H9 (cell line): ENCODE data around the gene CCR5. TPM values are rescaled to one million over a fixed set of nuclear protein-coding genes. Genes with fewer than 3 reads are reported as not detected.
A peak's percentile ranks its signal among the peaks of the same experiment; 100 is the strongest.

Experiments
- DNase-seq: peaks from one replicate; pipeline ENCODE4 v3.0.0-alpha.2; 2017
- H2AFZ ChIP-seq: one replicate; pipeline ENCODE4 v1.6.1; 2013; ENCODE audit warnings: mild to moderate bottlenecking, low read length, control low read depth, moderate library complexity
- H2AK5ac ChIP-seq: 2 replicates; pipeline ENCODE4 v1.6.1; 2013; ENCODE audit warnings: low read length, control low read depth, mixed read lengths; ENCODE audit not compliant: insufficient read length
- H2BK120ac ChIP-seq: one replicate; pipeline ENCODE4 v1.6.1; 2013; ENCODE audit warnings: low read depth, mild to moderate bottlenecking, low read length, control low read depth, inconsistent platforms; ENCODE audit not compliant: poor library complexity, severe bottlenecking
- H2BK12ac ChIP-seq: 2 replicates; pipeline ENCODE4 v1.6.1; 2013; ENCODE audit warnings: low read length, control low read depth, mixed read lengths, low read depth; ENCODE audit not compliant: insufficient read length
- H2BK15ac ChIP-seq: 2 replicates; pipeline ENCODE4 v1.6.1; 2013; ENCODE audit warnings: low read depth, low read length, control low read depth
- H2BK20ac ChIP-seq: one replicate; pipeline ENCODE4 v1.6.1; 2013; ENCODE audit warnings: low read depth, mild to moderate bottlenecking, low read length, control low read depth, inconsistent platforms; ENCODE audit not compliant: poor library complexity, severe bottlenecking
- H2BK5ac ChIP-seq: 2 replicates; pipeline ENCODE4 v1.6.1; 2013; ENCODE audit warnings: low read length, control low read depth, mixed read lengths; ENCODE audit not compliant: insufficient read length
- H3K14ac ChIP-seq: 2 replicates; pipeline ENCODE4 v1.6.1; 2013; ENCODE audit warnings: low read length, control low read depth; ENCODE audit not compliant: insufficient read depth
- H3K18ac ChIP-seq: 2 replicates; pipeline ENCODE4 v1.6.1; 2013; ENCODE audit warnings: low read depth, mild to moderate bottlenecking, mixed read lengths, low read length, control low read depth; ENCODE audit not compliant: insufficient read length
- H3K23ac ChIP-seq: 2 replicates; pipeline ENCODE4 v1.6.1; 2013; ENCODE audit warnings: low read length, control low read depth, mixed read lengths, low read depth; ENCODE audit not compliant: insufficient read length
- H3K23me2 ChIP-seq: 2 replicates; pipeline ENCODE4 v1.6.1; 2013; ENCODE audit warnings: low read depth, mild to moderate bottlenecking, mixed read lengths, low read length, control low read depth; ENCODE audit not compliant: insufficient read length, poor library complexity, severe bottlenecking
- H3K27ac ChIP-seq: 2 replicates; pipeline ENCODE4 v1.5.1; 2013; ENCODE audit warnings: low read length, control low read depth, mixed read lengths, low read depth; ENCODE audit not compliant: insufficient read length
- H3K27me3 ChIP-seq: 2 replicates; pipeline ENCODE4 v1.6.1; 2013; ENCODE audit warnings: low read length, control low read depth, inconsistent platforms; ENCODE audit not compliant: insufficient read depth
- H3K4ac ChIP-seq: 2 replicates; pipeline ENCODE4 v1.6.1; 2013; ENCODE audit warnings: low read depth, mild to moderate bottlenecking, control low read depth, inconsistent platforms, low read length, moderate library complexity
- H3K4me1 ChIP-seq: 2 replicates; pipeline ENCODE4 v1.6.1; 2013; ENCODE audit warnings: low read length, control low read depth, inconsistent platforms; ENCODE audit not compliant: insufficient read depth
- H3K4me2 ChIP-seq: 2 replicates; pipeline ENCODE4 v1.6.1; 2013; ENCODE audit warnings: low read length, control low read depth, mixed read lengths; ENCODE audit not compliant: insufficient read length, insufficient read depth
- H3K56ac ChIP-seq: 2 replicates; pipeline ENCODE4 v1.6.1; 2013; ENCODE audit warnings: low read depth, mild to moderate bottlenecking, mixed read lengths, low read length, control low read depth; ENCODE audit not compliant: insufficient read length
- H3K79me1 ChIP-seq: 2 replicates; pipeline ENCODE4 v1.6.1; 2013; ENCODE audit warnings: low read depth, mild to moderate bottlenecking, moderate library complexity, low read length, control low read depth, inconsistent platforms; ENCODE audit not compliant: insufficient read depth, poor library complexity, severe bottlenecking
- H3K79me2 ChIP-seq: 2 replicates; pipeline ENCODE4 v1.6.1; 2013; ENCODE audit warnings: low read length, control low read depth, inconsistent platforms; ENCODE audit not compliant: insufficient read depth
- H3K9ac ChIP-seq: 2 replicates; pipeline ENCODE4 v1.6.1; 2013; ENCODE audit warnings: low read length, control low read depth, mixed read lengths; ENCODE audit not compliant: insufficient read length; ENCODE audit errors: extremely low read depth
- H3K9me3 ChIP-seq: one replicate; pipeline ENCODE4 v1.6.1; 2013; ENCODE audit warnings: low read depth, low read length, inconsistent platforms; ENCODE audit not compliant: control insufficient read depth
- H3T11ph ChIP-seq: one replicate; pipeline ENCODE4 v1.6.1; 2013; ENCODE audit warnings: mild to moderate bottlenecking, low read length, control low read depth, inconsistent platforms
- H4K20me1 ChIP-seq: one replicate; pipeline ENCODE4 v1.6.1; 2013; ENCODE audit not compliant: control insufficient read depth, insufficient read length, insufficient read depth
- H4K5ac ChIP-seq: 2 replicates; pipeline ENCODE4 v1.6.1; 2013; ENCODE audit warnings: low read depth, mild to moderate bottlenecking, mixed read lengths, low read length, control low read depth; ENCODE audit not compliant: insufficient read length
- H4K8ac ChIP-seq: replicated peaks from 2 replicates; pipeline ENCODE4 v1.6.1; 2013; ENCODE audit warnings: low read length, control low read depth, mixed read lengths, low read depth; ENCODE audit not compliant: insufficient read length
- H4K91ac ChIP-seq: 2 replicates; pipeline ENCODE4 v1.6.1; 2013; ENCODE audit warnings: low read depth, mild to moderate bottlenecking, moderate library complexity, mixed read lengths, low read length, control low read depth; ENCODE audit not compliant: insufficient read length
- H3K27ac Mint-ChIP-seq, 3 experiments: 2 replicates in 2 of 3; 3 replicates in 1 of 3; pipeline ENCODE4 v1.8.0; 2020 to 2021; ENCODE audit warnings: mixed read lengths in 3 of 3, mild to moderate bottlenecking in 1 of 3, moderate library complexity in 1 of 3
- H3K27me3 Mint-ChIP-seq: 2 replicates; pipeline ENCODE4 v1.8.0; 2021; ENCODE audit warnings: low read depth, mild to moderate bottlenecking, moderate library complexity, mixed read lengths
- H3K36me3 Mint-ChIP-seq, 3 experiments: 2 replicates in 2 of 3; 3 replicates in 1 of 3; pipeline ENCODE4 v1.8.0; 2020 to 2021; ENCODE audit warnings: low read depth in 3 of 3, mixed read lengths in 3 of 3; ENCODE audit not compliant: insufficient read depth in 1 of 3
- H3K4me1 Mint-ChIP-seq, 2 experiments: 2 replicates each; pipeline ENCODE4 v1.8.0; 2020; ENCODE audit warnings: mixed read lengths in 2 of 2
- H3K4me3 Mint-ChIP-seq, 2 experiments: 2 replicates in 1 of 2; 3 replicates in 1 of 2; pipeline ENCODE4 v1.8.0; 2020 to 2021; ENCODE audit warnings: mild to moderate bottlenecking in 2 of 2, mixed read lengths in 2 of 2, moderate library complexity in 1 of 2
- H3K9me3 Mint-ChIP-seq, 2 experiments: 2 replicates in 1 of 2; 3 replicates in 1 of 2; pipeline ENCODE4 v1.8.0; 2020; ENCODE audit warnings: mild to moderate bottlenecking in 2 of 2, mixed read lengths in 2 of 2, moderate library complexity in 1 of 2
- WGBS: extraction: QIAGEN DNeasy Blood & Tissue Kit; methylation state at CpG from one replicate; pipeline ENCODE4 v1.1.7; 2013; ENCODE audit warnings: missing lambda C conversion rate, low lambda C conversion rate, mixed read lengths; ENCODE audit not compliant: insufficient read length; ENCODE audit errors: extremely low coverage; 5-methylcytosine and 5-hydroxymethylcytosine counted together
- total RNA-seq: library from RNA; stranded (reverse); gene quantifications from 2 replicates; pipeline ENCODE4 v1.2.1, GENCODE V29; 2021
- TF ChIP-seq, protein P1 (sequence below): fragments of 200-600 bp; sonication (generic); conservative IDR thresholded peaks from 3 replicates; pipeline ENCODE4 v1.8.0; 2021; ENCODE audit warnings: antibody characterized with exemption, mild to moderate bottlenecking

The CCR5 gene
- total RNA-seq, 1 experiment from 2014 or later, result not detected

DNA sequence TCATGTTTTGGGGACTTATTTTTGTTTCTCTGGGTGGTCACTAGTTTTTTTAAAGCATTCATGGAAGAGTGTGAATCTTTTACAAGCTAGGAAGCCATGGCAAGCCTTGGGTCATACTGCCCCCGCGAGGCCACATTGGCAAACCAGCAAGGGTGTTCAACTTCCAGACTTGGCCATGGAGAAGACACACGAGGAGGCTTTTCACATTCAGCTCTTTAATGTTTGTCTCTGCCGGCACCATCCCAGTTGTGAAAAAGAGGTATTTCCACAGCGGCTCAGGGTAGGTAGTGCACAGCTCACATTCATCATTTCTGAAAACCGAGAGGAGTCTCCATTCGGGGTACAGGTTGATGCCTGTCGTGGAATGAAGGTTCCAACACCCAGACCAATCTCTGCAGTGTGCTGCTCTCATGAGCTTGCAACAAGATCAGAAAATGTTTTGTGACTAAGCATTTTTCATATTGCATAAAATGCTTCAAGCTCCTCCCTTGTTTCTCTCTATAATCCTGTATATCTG is 7.7 kb downstream of the CCR5 start:
- H2BK120ac ChIP-seq, result no peak overlapping the region
- H2AK5ac ChIP-seq, result no peak overlapping the region
- H3K4me1 ChIP-seq, result peaks cover 11% of the 10 kb centered on the region
- H3K23ac ChIP-seq, result no peak overlapping the region
- no peak overlapping the region for H3K18ac ChIP-seq
- WGBS, result no CpG with 5 or more reads among the region's 8 CpGs
- H3T11ph ChIP-seq, result no peak overlapping the region
- no peak overlapping the region for H2AFZ ChIP-seq
- H3K27me3 Mint-ChIP-seq, result peaks cover 14% of the 10 kb centered on the region
- H3K4me1 Mint-ChIP-seq, result peaks cover 29% of the 10 kb centered on the region in 2 experiments
- H2BK15ac ChIP-seq, result no peak overlapping the region
- no peak overlapping the region for H4K91ac ChIP-seq
- no peaks in the 10 kb centered on the region for H3K36me3 Mint-ChIP-seq
- no peak overlapping the region for H3K14ac ChIP-seq
- no peak overlapping the region for H3K27ac Mint-ChIP-seq
- no peak overlapping the region for H3K27ac ChIP-seq
- H3K4me3 Mint-ChIP-seq, result no peak overlapping the region
- H2BK12ac ChIP-seq, result no peak overlapping the region
- H3K27me3 ChIP-seq, result no peaks in the 10 kb centered on the region
- H2BK5ac ChIP-seq, result no peak overlapping the region
- H3K56ac ChIP-seq, result no peak overlapping the region
- H3K9me3 ChIP-seq, result no peaks in the 10 kb centered on the region
- no peaks in the 10 kb centered on the region for H3K79me1 ChIP-seq
- H4K5ac ChIP-seq, result no peak overlapping the region
- no peak overlapping the region for H4K8ac ChIP-seq
- H3K9me3 Mint-ChIP-seq, result no peaks in the 10 kb centered on the region; a peak in 1 of 5 replicates
- H3K4me2 ChIP-seq, result no peak overlapping the region
- H3K9ac ChIP-seq, result no peak overlapping the region
- H3K4ac ChIP-seq, result no peak overlapping the region
- H4K20me1 ChIP-seq, result no peaks in the 10 kb centered on the region
- H2BK20ac ChIP-seq, result no peak overlapping the region
- DNase-seq, result peak; percentile 73
- TF ChIP-seq, protein P1, sequence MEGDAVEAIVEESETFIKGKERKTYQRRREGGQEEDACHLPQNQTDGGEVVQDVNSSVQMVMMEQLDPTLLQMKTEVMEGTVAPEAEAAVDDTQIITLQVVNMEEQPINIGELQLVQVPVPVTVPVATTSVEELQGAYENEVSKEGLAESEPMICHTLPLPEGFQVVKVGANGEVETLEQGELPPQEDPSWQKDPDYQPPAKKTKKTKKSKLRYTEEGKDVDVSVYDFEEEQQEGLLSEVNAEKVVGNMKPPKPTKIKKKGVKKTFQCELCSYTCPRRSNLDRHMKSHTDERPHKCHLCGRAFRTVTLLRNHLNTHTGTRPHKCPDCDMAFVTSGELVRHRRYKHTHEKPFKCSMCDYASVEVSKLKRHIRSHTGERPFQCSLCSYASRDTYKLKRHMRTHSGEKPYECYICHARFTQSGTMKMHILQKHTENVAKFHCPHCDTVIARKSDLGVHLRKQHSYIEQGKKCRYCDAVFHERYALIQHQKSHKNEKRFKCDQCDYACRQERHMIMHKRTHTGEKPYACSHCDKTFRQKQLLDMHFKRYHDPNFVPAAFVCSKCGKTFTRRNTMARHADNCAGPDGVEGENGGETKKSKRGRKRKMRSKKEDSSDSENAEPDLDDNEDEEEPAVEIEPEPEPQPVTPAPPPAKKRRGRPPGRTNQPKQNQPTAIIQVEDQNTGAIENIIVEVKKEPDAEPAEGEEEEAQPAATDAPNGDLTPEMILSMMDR, result peak; percentile 88
- H3K79me2 ChIP-seq, result no peaks in the 10 kb centered on the region
- peaks cover 2% of the 10 kb centered on the region for H3K23me2 ChIP-seq
